HG02981 (cell line): ENCODE results near the gene LCE2A.

Experiments used
- ATAC-seq: cut with Tn5 transposase; IDR thresholded peaks from one replicate; pipeline ENCODE4 v1.9.1; 2021; ENCODE audit warnings: mild to moderate bottlenecking, moderate library complexity; ENCODE audit not compliant: unreplicated experiment

LCE2A gene

GRCh38 chr1:152741656-152742055, 43.5 kb downstream of the LCE2A start:
- no peak for ATAC-seq

- ATAC-seq = no peak
Measured at GRCh38 chr1:152743371-152744145, 45.4 kb downstream of the LCE2A start.

GRCh38 chr1:152745289-152745704, 47.2 kb downstream of the LCE2A start:
- no peak for ATAC-seq

- ATAC-seq = no peak
Measured at GRCh38 chr1:152745765-152746444, 47.8 kb downstream of the LCE2A start.

GRCh38 chr1:152747831-152748230, 49.7 kb downstream of the LCE2A start:
- no peak for ATAC-seq
